WTC11 (cell line): Measurements from ENCODE around the gene PFDN5. TPM values are rescaled to one million over a fixed set of nuclear protein-coding genes. Genes with fewer than 3 reads are reported as not detected.

ENCODE experiments used
- ATAC-seq: fragments of 200-7000 bp; cut with Tn5 transposase; 2 replicates; pipeline ENCODE4 v1.10.0; 2021; ENCODE audit warnings: mild to moderate bottlenecking, moderate library complexity
- CTCF ChIA-PET: fragments of 300-600 bp; sonication (Branson Sonifier 250); formaldehyde crosslinking; loops from one replicate; lab custom pipeline; 2021; ENCODE audit warnings: antibody characterized with exemption; lab: Charles Lee
- POLR2A ChIA-PET: fragments of 350-600 bp; sonication (Branson Sonifier 250); formaldehyde crosslinking; loops from one replicate; lab custom pipeline; 2021; ENCODE audit warnings: antibody characterized with exemption; lab: Charles Lee
- DNase-seq: peaks from one replicate; pipeline ENCODE4 v3.0.0; 2021; ENCODE audit warnings: low spot score
- H3K27ac Mint-ChIP-seq: 2 replicates; pipeline ENCODE4 v1.8.0; 2021; ENCODE audit warnings: mixed read lengths
- H3K27me3 Mint-ChIP-seq: 2 replicates; pipeline ENCODE4 v1.8.0; 2021; ENCODE audit warnings: low read depth, mild to moderate bottlenecking, moderate library complexity, mixed read lengths
- H3K36me3 Mint-ChIP-seq: 2 replicates; pipeline ENCODE4 v1.8.0; 2021; ENCODE audit warnings: mixed read lengths
- H3K4me1 Mint-ChIP-seq: 2 replicates; pipeline ENCODE4 v1.8.0; 2022; ENCODE audit warnings: mixed read lengths
- H3K4me3 Mint-ChIP-seq: 2 replicates; pipeline ENCODE4 v1.8.0; 2021; ENCODE audit warnings: mild to moderate bottlenecking, moderate library complexity, mixed read lengths
- H3K9me3 Mint-ChIP-seq: 2 replicates; pipeline ENCODE4 v1.8.0; 2021; ENCODE audit warnings: mixed read lengths
- ATF1 ChIP-seq: sonication (generic); formaldehyde crosslinking; IDR thresholded peaks from 2 replicates; pipeline ENCODE4 v1.8.1; 2023; ENCODE audit warnings: mild to moderate bottlenecking, moderate library complexity, missing genetic modification reagents
- CTCF ChIP-seq: fragments of 200-600 bp; IDR thresholded peaks from 2 replicates; pipeline ENCODE4 v1.8.0; 2022; ENCODE audit warnings: antibody characterized with exemption
- E2F4 ChIP-seq: sonication (generic); formaldehyde crosslinking; IDR thresholded peaks from 2 replicates; pipeline ENCODE4 v1.8.1; 2022; ENCODE audit warnings: low read depth, mild to moderate bottlenecking, moderate library complexity, missing genetic modification reagents, borderline replicate concordance
- FOXK1 ChIP-seq: sonication (generic); formaldehyde crosslinking; IDR thresholded peaks from 2 replicates; pipeline ENCODE4 v1.8.0; 2022; ENCODE audit warnings: mild to moderate bottlenecking, moderate library complexity, missing genetic modification reagents
- GRHL2 ChIP-seq: fragments of 250-450 bp; sonication (Bioruptor Pico); IDR thresholded peaks from 2 replicates; pipeline ENCODE4 v1.8.0; 2022; ENCODE audit warnings: mild to moderate bottlenecking, moderate library complexity; ENCODE audit not compliant: insufficient replicate concordance, severe bottlenecking
- MLX ChIP-seq: sonication (generic); formaldehyde crosslinking; IDR thresholded peaks from 2 replicates; pipeline ENCODE4 v1.8.1; 2023; ENCODE audit warnings: mild to moderate bottlenecking, missing genetic modification reagents, moderate library complexity
- NFYB ChIP-seq: sonication (generic); formaldehyde crosslinking; conservative IDR thresholded peaks from 2 replicates; pipeline ENCODE4 v1.8.0; 2022; ENCODE audit warnings: low read depth, missing genetic modification reagents
- PRDM15 ChIP-seq: sonication (generic); formaldehyde crosslinking; IDR thresholded peaks from 2 replicates; pipeline ENCODE4 v1.8.0; 2022; ENCODE audit warnings: missing genetic modification reagents
- SP1 ChIP-seq: sonication (generic); formaldehyde crosslinking; conservative IDR thresholded peaks from 2 replicates; pipeline ENCODE4 v1.8.1; 2022; ENCODE audit warnings: missing genetic modification reagents
- TCF7 ChIP-seq: sonication (generic); formaldehyde crosslinking; IDR thresholded peaks from 2 replicates; pipeline ENCODE4 v1.8.0; 2022; ENCODE audit warnings: mild to moderate bottlenecking, low read depth, missing genetic modification reagents, moderate library complexity
- TEAD1 ChIP-seq: sonication (generic); formaldehyde crosslinking; IDR thresholded peaks from 2 replicates; pipeline ENCODE4 v1.8.0; 2022; ENCODE audit warnings: mild to moderate bottlenecking, missing genetic modification reagents
- TP53 ChIP-seq: sonication (generic); formaldehyde crosslinking; IDR thresholded peaks from 2 replicates; pipeline ENCODE4 v1.8.1; 2023; ENCODE audit warnings: mild to moderate bottlenecking, missing genetic modification reagents
- USF1 ChIP-seq: sonication (generic); formaldehyde crosslinking; IDR thresholded peaks from 2 replicates; pipeline ENCODE4 v1.8.0; 2022; ENCODE audit warnings: mild to moderate bottlenecking, missing genetic modification reagents
- ZMAT4 ChIP-seq: fragments of 250-450 bp; sonication (Bioruptor Pico); IDR thresholded peaks from 2 replicates; pipeline ENCODE4 v1.9.0; 2021; ENCODE audit warnings: mild to moderate bottlenecking
- ZNF121 ChIP-seq: sonication (generic); formaldehyde crosslinking; IDR thresholded peaks from 2 replicates; pipeline ENCODE4 v1.8.0; 2023; ENCODE audit warnings: missing genetic modification reagents
- ZNF232 ChIP-seq: sonication (generic); formaldehyde crosslinking; IDR thresholded peaks from 2 replicates; pipeline ENCODE4 v1.8.0; 2022; ENCODE audit warnings: mild to moderate bottlenecking, missing genetic modification reagents
- ZNF317 ChIP-seq: sonication (generic); formaldehyde crosslinking; IDR thresholded peaks from 2 replicates; pipeline ENCODE4 v1.8.1; 2023; ENCODE audit warnings: low read depth, mild to moderate bottlenecking, moderate library complexity, missing genetic modification reagents, borderline replicate concordance
- ZNF425 ChIP-seq: fragments of 250-450 bp; sonication (Bioruptor Pico); conservative IDR thresholded peaks from 2 replicates; pipeline ENCODE4 v1.9.0; 2021; ENCODE audit warnings: mild to moderate bottlenecking
- total RNA-seq: library from RNA; stranded (reverse); gene quantifications from 3 replicates; pipeline ENCODE4 v1.2.3, GENCODE V29; 2021

The PFDN5 gene
- total RNA-seq, 1 experiment from 2014 or later: 263 TPM

GRCh38 chr12:53290661-53291060 lies 4.7 kb upstream of the PFDN5 start (continued):
- TF ChIP-seq ZNF425 (CRISPR knock-in tag): no peak
- TF ChIP-seq ATF1: no peak
- no peak for TF ChIP-seq ZNF232 (CRISPR knock-in tag)
- TF ChIP-seq E2F4 (CRISPR knock-in tag): no peak

- Mint-ChIP-seq H3K4me3 (no peak overlapping the region), H3K4me1 (peaks cover 10% of the 10 kb centered on the region), H3K9me3 (no peaks in the 10 kb centered on the region), H3K27me3 (no peaks in the 10 kb centered on the region), H3K27ac (no peak overlapping the region), H3K36me3 (peaks cover 43% of the 10 kb centered on the region)
- ATAC-seq (no peak), DNase-seq (no peak)
- TF ChIP-seq PRDM15 (CRISPR knock-in tag) (no peak), TCF7 (CRISPR knock-in tag) (no peak), ATF1 (no peak), NFYB (CRISPR knock-in tag) (no peak), MLX (CRISPR knock-in tag) (no peak), ZNF121 (CRISPR knock-in tag) (no peak), USF1 (no peak), ZMAT4 (no peak), SP1 (CRISPR knock-in tag) (no peak), GRHL2 (CRISPR knock-in tag) (no peak), CTCF (no peak), ZNF317 (no peak), FOXK1 (CRISPR knock-in tag) (no peak), TEAD1 (CRISPR knock-in tag) (no peak), TP53 (CRISPR knock-in tag) (no peak)
- ChIA-PET CTCF (interaction anchor here (0.6 to 15.2 kb wide), 3 partner anchors 29 to 79 kb away, joined by 3 to 161 read pairs (median 3); partner anchors contain the start of gene AAAS), POLR2A (no interaction called here)
These were observed 2.9 kb upstream of the PFDN5 start for GRCh38 chr12:53292426-53292825.
